ENCODE data around the gene MLLT10.

Gene MLLT10

DNA sequence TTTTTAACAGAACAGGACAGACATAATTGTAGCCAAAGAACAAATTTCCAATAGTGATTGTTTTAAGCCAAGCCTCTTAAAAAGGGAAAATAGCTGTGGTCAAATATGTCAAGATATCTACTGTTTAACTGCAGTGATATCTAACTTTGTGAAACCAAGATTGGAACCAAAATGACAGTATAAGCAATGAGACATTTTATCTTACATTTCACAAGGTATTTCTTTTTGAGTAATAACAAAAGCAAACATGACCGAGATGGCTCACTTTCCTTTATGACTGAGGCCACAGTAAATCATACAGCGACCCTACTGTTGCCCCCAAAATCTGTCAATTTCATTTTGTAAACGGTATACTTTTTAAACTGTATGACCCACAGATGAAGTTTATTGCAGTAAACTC, 215.8 kb downstream of the MLLT10 start:
- DNase-seq: no peak

DNA sequence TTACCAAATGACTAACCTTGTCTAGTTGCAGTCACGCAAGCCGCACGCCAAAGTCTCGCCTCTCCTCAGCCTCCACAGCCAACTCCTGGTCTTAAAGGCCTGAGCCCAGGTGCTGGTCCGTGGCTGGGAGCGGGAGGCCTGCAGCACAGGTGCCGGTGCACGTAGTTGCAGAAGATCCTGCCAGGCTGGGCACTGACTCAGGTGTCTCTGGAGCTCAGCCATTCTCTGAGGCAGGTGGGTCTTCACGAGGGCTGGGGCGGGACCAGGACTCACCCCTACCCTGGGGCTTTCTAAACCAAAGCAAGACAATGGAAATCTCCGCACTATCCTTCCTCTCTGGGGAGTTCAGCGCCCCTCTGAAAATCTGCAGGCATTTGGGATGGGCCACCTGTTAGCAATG, 216.4 kb downstream of the MLLT10 start:
- DNase-seq: no peak

DNA sequence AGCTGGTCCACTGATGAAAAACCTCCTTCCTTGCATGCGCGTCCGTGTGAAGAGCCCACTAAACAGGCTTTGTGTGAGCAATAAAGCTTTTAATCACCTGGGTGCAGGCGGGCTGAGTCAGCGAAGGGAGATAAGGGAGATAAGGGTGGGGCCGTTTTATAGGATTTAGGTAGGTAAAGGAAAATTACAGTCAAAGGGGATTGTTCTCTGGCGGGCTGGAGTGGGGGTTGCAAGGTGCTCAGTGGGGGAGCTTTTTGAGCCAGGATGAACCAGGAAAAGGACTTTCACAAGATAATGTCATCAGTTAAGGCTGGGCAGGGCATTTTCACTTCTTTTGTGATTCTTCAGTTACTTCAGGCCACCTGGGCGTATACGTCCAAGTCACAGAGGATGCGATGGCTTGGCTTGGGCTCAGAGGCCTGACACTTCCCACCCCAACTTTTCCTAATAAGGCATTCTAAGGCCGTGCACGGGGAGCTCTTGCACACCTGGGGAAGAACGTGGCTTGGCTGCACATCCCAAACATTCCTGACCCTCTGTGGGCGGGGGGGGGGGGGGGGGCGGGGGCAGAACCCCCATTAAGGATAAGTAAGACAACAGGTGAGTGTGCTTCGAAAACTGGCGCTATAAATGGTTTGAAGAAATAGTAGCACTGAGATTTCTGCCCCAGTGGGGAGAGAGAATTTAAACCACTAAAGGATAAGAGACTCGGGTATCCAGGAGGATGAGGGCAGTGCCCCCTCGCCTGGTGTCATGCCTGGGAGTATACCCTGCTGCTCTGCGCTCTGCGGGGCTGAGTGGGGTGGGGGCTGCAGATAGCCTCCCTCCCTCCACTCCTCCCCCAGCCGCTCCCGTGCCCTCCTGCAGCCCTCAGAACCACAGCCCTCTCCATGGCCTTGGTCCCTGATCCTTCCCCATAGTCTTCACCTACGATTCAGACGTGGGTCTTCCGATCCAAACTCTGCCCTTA, 217.6 kb downstream of the MLLT10 start:
- DNase-seq: no peak

DNA sequence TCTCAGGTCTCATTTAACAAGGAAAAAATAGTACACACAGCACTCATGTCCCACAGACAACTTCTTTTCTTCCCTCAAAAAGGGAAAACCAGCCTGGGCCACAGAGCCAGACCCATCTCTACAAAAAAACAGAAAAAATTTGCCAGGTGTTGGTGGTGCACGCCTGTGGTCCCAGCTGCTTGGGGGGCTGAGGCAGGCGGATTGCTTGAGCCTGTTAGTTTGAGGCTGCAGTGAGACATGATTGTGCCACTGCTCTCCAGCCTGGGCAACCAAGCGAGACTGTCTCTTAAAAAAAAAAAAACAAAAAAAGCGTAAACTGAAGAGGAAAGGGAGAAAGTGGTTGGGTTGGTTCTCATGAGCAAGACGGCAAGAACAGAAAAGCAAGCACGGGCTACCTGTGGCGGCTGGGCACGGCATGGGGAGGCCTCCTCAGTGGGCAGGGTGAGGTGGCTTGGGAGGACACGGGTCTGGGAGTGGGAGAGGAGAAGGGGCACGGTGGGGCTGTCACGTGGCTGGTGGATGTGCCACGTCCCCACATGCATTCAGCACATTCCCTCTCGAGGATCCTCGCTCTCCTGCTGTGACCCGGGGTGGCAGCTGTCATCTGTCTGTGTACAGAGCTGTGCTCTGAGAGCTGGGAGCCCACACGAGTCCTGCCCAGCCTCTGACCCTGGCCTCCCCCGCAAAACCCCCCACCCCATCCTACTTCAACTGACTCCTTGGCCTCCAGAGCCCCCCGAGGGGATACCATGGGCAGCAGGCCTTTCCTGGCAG, 219.7 kb downstream of the MLLT10 start:
- no peak for DNase-seq

DNA sequence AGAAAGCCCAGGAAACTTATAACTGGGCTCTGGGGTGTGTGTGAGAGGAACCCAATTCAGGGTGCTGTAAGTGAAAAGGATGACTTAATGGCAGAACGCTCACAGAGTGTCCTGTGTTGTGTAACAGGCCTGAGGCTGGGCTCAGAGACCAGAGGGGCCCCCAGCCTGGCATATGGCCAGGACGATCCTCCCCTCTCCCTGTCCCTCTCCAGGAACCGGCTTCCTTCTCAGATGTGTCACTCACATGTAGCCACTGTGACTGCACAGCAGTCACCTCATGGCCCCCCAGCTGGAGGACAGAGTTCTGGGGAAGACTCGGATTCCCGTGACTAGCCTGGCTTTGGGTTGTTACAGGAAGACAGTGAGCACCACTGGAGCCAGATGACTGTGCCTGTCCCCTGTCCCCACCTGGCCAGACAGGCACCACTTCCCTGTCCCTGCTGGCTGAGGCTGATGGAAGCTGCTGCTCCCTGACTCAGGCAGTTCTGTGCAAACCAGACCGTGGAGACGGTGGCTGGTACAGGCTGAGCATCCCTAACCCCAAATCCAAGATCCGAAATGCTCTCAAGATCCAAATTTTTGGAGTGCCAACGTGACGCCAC, 220.5 kb downstream of the MLLT10 start:
- no peak for DNase-seq

DNA sequence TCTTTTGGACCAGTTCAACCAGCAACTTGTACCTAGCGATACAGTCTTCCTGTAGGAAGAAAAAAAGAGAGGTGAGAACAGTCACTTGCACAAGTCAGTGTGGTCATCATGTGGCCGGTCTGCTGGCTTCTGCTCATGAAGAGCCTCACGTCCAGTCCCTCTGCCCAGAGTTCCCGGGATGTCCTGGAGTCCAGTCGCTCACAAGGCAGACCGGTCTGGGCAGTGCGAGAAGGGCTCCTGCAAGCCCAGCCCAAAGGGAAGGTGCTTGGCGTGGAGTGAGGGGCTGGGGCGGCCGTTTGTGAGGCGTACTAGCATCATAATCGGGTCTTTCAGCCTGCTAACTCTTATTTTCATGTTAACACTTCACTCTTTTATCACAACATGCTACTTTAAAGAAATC, 222.7 kb downstream of the MLLT10 start:
- DNase-seq: no peak

DNA sequence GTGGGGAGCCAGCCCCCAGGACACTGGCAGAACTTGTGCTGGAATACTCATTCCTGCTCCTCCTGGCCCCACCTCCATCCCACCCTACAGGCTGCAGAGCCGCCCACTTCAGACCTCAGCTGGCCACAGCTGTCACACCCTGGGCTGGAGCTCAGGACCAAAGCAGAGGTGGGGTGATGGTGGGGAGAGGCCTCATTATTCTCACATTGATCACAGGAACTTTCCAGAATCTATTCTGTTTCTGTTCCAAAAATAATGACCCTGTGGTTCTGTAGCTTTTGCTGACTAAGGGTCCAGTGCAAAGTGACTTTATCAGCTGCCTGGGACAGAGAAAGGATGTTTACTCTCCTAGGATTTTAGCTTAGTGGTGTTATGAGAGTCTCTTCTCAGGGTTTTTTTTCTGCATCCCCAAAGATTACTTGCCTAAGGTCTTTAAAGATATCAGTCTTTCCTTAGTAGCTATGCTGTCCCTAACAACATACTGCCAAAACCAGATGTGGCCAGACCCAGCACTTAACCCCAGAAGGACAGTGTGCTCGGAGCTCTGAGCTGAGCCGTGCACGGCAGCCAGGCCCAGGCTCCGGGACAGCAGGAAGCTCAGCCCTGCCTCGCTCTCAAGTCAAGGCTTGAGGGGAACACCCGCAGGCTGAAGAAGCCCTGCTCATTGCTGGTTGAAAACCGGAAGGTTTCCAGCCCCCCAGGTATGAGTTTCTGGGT, 223.3 kb downstream of the MLLT10 start:
- DNase-seq: no peak

DNA sequence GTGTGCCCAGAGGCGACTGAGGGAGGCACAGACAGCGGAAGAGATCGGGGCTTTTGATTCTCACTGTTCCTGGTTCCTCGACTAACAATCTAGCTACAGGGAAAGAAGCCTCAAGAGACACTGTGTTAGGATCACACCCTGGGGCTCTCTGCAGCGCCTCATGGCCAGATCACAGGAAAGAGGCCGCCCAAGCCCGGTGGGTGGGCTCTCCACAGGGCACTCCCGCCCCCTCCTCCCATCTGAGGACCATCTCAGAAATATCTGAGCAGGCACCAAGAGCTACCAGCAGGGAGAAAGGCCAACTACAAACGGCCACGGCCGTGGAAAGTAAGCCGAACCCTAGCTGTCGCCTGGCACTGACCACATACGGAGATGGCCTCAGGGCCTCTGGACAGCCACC, 224.2 kb downstream of the MLLT10 start:
- DNase-seq: no peak

DNA sequence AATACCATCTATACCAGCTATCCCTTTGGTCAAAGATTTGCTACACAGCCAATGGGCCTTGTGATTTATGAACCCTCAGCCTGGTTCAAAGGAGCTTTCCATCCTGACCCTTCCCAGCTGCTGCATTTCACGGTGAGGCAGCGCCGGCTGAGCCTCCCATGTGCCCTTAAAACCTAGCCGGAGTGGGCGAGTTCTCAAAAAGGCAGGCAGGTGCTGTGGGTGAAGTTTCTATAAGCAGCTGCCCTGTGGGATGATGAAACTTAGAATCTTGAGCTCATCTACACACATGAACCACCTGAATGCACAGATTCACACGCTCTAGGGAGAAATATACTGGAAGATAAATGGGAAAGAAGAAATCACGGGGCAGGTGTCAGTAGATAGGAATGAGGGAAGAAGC, 224.7 kb downstream of the MLLT10 start:
- no peak for DNase-seq

DNA sequence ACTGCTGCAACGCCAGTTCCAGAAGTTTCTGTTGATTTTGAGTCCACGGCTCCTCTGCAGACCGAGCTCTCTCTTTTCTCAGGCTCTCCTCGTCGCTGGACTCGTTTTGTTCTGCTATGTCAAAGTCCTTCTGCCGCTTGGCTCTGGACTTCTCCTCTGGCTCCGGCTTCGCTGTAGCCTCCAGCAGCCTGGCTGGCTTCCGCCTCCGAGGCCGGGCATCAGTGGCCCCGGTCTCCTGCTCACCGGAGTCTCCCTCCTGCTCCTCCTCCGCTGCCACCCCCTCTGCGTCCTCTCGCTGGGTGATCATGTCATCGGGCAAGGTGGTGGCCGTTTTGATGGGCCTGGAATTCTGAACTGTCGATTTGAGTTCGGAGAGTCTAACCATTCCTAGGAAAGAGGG, 225.2 kb downstream of the MLLT10 start:
- DNase-seq: no peak

DNA sequence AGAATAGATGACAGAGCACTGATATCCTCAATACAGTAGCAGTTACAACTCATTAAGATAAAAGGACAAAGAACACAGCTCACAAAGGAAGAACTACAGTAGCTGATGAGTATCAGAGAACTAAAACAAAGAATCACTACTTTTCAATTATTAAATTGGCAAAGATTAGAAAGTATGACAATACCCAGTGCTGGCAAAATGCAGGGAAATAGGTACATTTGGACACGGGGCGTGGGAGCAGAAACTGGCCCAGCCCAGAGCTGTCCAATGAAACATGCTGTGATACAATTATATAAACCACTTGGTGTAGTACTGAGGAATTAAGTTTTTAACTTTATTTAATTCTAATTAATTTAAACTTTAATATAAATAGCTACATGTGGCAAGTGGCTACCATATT, 226.3 kb downstream of the MLLT10 start:
- no peak for DNase-seq

DNA sequence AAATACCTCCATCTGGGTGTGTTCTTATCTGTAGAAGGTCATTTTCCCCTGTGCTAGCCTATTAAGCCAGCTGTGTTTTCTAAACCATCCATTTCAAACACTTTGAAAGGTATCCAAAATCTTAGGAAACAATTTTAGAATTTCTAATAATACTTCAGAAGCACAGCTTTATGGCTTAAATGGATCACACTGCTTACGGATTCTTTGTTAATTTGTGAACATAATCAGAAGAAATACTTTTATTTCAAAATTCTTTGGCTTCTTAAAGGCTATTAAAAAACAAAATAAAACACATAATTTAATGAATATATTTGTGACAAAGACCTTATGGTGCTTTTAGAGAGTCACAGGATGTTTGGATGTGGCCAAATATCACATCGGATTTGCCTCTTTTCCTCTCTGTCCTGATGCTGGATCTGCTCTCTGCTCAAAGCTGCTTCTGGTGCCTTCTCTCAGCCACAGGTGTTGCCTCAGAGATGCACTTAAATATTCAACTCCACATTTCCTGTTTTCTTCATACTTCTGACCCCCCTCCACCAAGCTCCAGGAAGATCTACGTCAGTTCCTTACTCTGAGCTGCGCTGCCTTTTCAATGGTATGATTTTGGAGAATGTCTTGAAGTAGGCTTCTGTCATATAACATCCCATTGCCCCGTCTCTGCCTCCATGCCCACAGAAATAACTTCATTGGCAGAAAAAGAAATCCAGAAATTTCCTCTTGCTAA, 230.6 kb downstream of the MLLT10 start:
- peak; percentile 36 for DNase-seq

DNA sequence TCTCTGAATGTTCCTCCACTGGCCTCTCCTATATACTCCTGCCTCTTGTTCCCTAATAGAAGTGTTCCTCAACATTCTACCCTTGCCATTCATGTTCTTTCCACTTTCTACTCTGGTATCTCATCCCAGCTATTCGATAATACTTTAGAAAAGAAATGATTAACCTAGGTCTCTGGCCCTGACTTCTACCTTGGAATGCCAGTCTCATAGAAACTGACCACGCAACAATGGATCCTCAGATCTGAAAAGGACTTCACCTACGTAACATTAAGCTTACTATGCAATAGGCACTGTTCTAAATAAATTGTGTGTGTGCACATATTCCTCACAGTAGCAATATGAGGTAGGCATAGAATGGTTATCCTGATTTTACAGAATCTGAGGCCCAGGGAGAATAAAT, 235.0 kb downstream of the MLLT10 start:
- DNase-seq: no peak

DNA sequence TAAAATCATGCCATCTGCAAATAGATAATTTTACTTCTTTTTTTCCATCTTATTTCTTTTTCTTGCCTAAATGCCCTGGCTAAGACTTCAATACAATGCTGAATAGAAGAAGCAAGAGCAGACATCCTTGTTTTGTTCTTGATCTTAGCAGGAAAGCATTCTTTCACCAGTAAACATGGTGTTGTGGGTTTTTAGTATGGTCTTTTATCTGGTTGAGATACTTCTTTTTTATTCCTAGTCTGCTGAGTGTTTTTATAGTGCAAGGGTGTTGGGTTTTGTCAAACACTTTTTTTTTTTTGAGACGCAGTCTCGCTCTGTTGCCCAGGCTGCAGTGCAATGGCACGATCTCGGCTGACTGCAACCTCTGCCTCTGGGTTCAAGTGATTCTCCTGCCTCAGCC, 237.2 kb downstream of the MLLT10 start:
- no peak for DNase-seq

DNA sequence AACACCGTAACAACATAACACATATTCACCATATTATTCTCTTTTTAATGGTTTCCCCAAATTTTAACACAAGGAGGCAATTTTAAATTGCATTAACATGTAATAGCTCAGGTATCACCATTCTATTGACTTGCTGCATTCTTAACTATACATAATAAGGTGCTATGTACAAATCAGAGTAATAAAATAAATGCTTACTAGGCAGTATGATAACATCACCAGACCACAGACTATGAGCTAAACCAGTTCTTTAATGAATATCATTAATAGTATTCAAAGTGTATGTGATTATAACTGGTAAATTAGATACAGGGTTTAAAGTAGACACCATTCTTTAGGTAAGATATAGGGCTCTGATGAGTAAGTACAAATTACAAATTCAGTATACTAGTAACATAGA, 242.9 kb downstream of the MLLT10 start:
- no peak for DNase-seq

DNA sequence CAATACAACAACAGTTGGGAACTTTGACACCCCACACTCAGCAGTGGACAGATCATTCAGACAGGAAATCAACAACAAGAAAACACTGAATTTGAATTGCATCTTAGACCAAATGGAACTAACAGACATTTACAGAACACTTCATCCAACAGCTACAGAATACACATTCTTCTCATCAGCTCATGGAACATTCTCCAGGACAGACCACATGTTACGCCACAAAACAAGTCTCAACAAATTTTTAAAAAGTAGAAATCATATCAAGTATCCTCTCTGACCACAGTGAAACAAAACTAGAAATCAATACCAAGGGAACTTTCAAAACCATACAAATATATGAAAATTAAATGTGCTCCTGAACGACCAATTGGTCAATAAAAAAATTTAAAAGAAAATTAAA, 257.2 kb downstream of the MLLT10 start:
- no peak for DNase-seq
